Stimulated activated CD4-positive, alpha-beta T cell treated with anti-CD3 and anti-CD28 coated beads, TNF-alpha, amount 100 ng/mL, for 4 hours (primary cell): Measurements from ENCODE around the gene SEPTIN1.
"Not testable (repeated sequence)": the region's sequence is repeated elsewhere in the genome, so short reads cannot be mapped to it uniquely, and the experiment has no call there.

Experiments
- DNase-seq, 3 experiments: peaks; one replicate each; pipeline ENCODE4 v3.0.0-alpha.2; 2020; ENCODE audit warnings: low read depth in 3 of 3

Gene SEPTIN1

DNA sequence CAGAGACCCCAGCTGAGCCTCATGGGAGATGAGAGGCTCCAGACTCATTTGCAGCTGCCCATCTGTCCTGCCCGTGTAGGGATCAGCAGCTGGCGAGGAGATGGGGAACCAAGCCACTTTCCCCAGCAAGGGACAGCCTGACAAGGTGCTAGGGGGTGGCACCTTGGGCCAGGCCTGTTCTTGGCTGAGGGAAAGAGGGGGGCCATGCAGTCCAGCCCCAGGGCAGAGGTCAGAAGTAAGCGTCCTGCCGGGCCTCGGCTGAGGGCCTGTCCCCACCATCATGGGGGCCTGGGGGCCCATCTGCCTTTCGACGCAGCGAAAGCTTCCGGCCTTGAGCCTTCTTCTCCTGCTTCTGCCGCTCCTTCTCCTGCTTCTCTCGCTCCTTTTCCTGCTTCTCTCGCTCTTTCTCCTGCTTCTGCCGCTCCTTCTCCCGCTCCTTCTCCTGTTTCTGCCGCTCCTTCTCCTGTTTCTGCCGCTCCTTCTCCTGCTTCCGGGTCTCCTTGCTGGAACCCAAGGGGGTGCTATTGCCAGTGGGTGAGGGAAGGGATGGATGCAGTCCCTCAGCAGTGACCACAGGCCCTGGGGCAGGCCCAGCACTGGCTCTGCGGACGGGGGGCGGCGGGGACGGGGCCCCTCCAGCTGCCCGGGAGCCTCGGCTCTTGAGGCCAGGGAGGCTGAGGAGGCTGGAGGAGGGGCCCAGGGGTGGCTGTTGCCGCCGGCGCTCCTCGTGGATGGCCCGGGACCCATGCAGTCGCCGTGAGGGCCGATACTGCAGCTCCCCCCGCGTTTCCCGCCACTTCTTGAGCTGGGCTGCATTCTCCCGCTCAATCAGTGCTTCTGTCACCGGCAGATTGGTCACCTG, 24.4 kb downstream of the SEPTIN1 start:
- no peak for DNase-seq

DNA sequence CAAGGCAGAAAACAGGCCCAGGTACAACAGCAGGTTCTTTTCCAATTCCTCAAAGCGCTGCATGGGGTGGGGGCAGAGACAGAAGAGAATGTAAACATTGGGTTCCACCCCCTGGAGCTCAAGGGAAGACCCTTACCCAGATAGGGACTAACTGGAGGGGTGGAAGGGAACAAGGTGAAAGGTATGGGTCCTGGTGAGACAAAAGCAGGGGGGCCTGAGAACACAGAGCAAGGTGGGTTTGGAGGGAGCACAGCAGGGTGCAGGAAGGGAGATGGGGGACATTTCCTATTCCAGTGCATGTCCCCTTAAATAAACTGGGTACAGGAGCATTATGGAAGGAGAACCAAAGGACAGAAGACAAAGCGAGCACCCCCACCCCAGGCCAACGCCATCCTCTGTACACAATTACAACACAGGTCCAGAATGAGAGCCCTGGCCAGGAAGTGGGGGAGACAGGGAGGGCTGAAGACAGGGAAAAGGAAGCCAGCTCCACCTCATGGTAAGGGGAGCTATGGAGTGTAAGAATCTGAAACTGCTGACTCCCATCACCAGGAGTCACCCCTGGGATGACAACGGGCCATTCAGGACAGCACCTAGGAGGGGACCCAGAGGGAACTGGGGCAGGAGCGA, 25.2 kb downstream of the SEPTIN1 start:
- DNase-seq: no peak

DNA sequence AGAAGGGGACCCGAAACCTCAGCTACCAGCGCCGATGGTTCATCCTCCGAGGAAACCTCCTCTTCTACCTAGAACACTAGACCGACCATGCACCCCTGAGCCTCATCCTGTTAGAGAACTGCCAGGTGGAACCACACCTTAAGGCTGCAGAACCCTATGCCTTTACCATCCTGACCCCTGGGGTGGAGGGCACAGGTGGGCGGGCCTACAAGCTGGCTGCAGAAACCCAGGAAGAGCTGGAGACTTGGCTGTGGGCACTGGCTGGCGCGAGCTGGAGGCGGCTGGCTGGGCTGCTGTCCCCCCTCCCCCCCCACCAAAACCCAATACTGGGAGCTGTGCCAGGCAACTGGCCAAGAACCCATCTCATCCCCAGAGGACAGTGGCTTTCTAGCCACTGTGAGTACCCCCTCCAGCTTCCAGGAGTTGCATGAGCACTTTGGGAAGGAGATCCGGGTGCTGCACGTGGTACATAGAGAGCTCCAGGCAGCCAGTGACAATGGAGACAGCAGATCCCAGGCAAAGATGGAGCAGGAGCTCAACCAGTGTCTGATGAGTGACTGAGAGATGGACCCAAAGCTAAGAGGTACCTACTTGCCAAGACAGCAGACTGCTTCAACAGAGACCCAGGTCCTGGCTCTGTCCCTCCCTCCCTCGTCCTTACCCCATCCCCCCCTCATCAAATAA, 25.8 kb downstream of the SEPTIN1 start:
- no peak for DNase-seq

DNA sequence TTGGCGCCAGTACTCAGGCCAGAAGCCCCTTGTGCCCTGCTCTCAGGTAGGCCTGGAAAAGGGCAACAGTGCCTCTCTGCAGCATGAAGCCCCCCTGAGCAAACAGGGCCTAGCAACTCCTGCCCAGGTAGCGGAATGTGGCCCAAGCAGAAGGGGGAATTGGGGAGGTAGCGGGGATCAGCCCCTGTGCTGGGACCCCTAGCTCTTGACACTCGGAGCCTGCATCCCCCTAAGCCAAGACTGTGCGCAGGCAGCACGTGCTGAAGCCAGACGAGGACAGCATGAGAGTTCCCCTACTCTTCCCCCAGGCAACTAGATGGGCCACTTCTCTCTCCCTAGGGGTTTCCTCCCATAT, 26.4 kb downstream of the SEPTIN1 start:
- DNase-seq: no peak

DNA sequence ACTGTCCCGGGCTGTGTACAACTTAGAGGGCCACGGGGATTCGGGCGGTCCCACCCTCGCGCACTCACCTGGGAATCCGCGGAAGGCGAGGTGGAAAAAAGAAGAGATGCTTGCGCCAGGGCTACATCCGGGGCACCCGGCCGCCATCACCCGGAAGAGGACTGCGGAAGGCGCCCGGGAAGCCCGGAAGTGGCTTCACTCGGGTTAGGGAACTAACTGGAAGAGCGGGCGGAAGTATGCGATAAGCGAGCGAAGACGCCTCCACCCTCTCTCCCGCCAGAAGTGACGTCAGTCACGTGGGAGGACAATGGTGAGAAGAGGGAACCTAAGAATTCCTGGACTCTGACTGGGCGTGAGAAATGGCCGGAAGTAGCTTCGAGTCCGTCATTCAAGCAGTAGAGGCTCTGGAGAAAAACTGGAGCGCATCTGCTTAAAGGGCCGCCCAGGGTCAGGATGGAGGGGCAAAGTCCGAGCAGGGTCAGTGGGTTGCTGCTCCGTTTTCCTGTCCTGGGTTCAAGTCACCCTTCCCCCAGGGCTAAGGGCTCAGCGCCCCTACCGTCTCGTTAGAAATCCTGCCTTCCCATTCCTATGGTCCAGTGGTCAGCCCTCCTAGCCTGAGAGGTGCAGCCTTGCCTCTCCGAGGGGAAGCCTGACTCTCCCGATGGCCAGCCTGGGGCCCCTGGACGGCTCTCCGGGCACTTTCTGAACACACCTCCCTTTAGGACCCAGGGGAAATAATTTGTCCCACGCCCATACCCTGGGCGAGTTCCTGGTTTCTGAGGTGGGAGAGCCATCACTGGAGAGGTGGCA, 27.0 kb downstream of the SEPTIN1 start, which contains the start of gene CD2BP2:
Gene CD2BP2, minus strand, starts transcription at position 165 of the 810 bp plus-strand sequence. CDS start 627 bp downstream, outside the sequence.
- peak; percentile 74 to 82 (median 76) for DNase-seq

DNA sequence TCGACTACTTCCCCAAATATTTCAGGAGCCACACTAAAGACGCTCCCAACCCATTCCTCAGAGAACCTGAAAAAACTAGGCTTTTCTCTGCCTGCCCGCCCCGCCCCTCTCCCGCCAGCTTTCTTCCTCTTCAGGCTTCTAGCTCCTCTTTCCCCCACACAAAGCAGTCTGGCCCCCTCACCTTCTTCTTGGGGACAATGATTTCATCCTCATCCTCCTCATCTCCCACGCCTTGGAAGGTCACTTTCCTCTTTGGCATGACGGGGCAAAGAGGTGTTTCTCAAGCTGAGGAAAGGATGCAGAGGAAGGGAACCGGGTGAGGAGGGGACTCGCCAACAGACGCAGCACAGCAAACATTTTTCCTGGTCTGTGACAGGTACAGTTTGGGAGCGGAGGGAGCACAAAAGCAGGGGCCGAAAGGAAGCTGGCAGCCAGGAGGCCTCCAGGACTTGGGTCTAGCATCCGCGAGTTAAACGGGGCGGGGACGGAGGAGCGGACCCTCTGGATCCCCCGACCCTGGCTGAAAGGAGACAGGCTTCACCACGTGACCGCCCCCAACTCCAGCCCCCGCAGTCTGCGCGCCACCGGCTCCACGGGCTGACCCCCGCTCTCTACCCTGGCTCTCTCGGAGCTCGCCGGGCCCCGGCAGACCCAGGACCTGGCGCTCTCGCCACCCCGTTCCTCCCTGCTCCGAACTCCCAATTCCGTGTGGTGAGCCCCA, 27.8 kb downstream of the SEPTIN1 start:
- no peak for DNase-seq

DNA sequence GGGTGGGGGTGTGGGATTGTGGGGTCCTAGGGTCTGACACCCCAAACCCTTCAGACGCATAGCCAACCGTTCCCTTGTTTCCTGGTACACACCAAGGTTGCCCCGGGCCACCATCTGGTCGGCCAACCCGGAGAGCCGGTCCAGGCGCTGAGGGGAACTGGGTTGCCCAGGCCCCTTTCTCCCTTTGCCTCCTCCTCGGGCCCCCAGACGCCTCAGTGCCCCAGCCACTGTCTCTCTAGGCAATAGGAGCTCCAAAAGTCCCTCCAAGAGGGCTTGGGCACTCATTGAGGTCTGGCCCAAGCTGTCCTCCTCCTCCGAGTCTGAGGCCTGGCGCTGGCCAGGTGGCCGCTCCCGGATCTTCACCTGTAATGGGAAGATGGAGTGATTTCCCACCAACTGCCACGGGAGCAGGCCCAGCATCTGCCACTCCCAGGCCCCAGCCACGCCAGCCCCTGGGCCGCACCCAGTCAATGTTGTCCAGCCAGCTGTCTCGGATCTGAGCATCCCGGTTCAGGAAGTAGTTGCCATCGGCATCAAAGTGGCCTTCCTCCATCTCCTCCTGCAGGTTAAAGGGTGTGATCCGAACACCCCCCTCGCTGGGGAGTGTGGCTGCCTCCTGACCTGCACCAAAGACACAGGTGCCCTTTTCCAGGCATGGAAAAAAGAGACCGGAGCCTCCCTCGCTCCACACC, 28.8 kb downstream of the SEPTIN1 start:
- DNase-seq: no peak

DNA sequence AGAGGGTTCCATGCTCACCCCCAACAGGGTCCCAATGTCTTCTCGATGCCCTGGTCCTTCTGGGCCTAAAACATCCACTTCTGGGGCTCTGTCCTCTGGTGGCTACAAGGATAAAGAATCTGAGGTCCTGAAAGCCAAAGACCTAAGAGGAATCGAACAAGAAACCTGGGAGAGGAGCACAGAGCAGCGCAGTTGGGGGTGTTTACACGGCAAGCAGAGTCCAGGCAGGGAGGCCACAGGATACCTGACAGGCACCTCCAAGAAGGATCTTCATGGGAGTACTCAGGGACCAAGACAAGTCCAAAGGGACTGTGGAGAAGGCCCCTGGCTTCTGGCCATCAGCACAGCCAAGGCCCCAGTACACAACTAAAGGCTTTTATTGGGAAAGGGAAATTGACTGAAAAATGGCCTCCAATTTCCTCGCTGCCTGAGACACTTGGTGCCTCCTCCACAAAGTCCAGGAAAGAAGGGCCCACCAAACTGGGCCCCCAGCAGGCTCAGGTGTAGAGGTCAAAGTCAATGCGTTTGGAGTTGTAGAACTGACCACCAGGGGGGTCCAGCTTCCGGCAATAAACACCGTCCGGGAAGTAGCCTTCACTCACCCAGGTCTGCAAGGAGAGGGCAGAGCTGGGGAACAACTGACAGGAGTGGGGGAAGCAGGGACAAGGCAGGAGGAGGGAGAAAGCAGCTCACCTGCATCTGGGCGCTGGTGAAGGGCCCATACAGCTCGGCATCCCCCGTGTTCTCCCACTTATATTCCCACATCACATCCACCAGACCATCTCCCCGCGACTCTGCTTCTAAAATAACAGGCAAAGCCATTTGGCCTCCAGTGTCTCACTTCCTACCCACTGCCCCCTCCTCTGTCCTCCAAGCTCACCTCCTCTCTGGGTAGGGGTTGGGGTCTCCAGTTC, 29.6 kb downstream of the SEPTIN1 start:
- DNase-seq: no peak

DNA sequence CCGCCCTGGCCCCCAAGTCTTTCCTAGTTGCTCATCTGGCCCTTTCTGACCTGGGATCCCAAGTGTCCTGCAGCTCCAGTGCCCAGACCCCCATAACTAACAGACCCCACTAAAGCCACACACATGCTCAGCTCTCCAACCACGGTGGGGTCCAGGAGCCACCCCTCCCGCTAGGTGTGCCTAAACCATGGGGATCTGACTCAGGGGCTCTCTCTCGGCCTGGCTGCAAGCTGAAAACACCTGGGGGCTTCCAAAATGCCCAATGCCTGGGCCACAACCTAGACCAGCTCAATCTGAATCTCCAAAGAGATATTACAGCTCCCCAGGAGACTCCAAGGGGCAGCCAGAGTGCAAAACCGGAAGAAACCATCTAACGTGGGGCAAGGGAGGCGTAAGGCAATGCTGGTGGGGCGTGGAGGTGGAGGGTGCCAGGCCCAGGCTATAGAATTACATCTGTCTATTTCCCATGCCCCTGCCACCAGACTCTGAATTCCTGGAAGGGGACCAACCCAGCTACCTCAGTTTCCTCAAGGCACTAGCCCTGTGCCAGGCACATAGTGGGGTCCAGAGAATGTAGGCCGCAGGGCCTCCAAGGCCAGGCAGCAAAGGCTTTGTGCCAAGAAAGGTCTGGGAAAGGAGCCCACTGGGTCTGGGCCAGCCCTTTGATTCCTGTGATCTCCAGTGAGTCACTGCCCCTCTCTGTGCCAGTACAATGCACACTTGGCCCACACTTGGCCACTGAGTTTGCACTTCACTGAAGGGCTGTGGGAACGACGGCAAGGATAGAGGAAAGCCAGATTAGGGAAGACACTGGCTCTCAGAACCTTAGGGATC, 30.6 kb downstream of the SEPTIN1 start:
- no peak for DNase-seq

DNA sequence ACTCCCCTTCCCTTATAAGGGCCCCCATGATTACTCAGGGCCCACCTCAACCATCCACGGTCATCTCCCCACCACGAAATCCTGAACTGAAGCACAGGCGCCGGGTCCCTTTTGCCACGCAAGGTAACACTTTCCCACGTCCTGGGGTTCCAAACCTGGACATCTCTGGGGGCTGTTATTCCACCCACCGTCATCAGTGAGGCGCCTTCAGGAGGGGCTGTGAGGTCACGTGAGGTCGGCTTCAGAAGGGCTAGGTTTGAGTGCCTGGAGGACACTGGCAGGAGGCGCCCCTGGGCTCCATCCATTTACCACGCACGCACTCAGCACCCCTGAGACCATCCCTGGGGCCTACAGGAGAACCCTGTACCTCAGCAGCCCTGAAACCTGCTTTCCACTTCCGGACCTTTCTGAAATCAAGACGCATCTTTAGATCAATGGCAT, 31.3 kb downstream of the SEPTIN1 start:
- DNase-seq: no peak

DNA sequence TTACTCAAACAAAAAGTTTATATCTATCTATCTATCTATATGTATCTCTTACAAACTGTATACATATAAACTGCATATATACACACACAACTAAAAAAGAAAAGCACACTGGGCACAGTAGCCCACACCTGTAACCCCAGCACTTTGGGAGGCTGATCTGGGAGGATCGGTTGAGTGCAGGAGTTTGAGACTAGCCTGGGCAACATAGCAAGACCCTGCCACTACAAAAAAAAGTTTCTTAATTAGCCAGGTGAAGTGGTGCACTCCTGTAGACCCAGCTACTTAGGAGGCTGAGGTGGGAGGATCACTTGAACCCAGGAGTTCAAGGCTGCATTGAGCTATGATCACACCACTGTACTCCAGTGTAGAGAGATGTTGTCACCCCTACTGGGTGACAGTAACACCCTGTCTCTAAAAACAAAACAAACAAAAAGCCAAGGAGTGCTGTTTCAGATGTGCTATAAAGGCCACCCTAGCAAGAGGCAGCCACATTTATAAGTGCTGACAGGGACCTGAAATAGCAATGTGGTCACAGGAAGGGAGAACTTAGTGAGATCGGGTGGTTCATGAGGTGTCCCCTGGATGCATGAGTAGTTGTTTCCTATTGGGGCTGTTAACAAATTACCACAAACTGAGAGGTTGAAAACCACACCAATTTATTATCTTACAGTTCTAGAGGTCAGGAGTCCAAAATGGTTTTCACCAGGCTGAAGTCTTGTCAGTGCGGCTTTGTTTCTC, 32.1 kb downstream of the SEPTIN1 start:
- DNase-seq: no peak

DNA sequence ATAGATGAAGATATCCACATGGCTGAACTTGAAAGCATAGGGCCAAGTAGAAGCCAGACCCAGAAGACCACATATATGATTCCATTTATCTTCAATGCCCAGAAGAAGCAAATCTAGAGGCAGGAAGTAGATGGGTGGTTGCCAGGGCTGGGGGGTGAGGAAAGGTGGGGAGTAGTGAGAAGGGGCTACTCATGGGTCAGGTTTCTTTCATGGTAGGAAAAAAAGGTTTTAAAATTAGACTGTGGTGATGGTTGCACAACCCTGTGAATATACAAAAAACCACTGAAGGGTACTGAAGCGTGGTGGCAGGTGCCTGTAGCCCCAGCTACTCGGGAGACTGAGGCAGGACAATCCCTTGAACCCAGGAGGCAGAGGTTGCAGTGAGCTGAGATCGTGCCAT, 32.7 kb downstream of the SEPTIN1 start:
- no peak for DNase-seq

DNA sequence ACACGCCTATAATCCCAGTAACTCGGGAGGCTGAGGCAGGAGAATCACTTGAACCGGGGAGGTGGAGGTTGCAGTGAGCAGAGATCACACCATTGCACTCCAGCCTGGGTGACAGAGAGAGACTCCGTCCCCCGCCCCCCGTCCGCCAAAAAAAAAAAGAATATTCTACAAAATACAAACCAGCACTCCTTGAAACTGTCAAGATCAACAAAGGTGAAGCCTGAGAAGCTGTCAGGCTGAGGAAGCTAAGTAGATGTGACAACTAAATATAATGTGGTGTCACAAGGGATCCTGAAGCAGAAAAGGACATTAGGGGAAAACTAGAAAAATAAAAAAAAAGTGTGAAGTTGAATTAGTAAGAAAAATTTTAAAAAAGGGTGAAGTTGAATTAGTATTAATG, 33.4 kb downstream of the SEPTIN1 start:
- DNase-seq: no peak

DNA sequence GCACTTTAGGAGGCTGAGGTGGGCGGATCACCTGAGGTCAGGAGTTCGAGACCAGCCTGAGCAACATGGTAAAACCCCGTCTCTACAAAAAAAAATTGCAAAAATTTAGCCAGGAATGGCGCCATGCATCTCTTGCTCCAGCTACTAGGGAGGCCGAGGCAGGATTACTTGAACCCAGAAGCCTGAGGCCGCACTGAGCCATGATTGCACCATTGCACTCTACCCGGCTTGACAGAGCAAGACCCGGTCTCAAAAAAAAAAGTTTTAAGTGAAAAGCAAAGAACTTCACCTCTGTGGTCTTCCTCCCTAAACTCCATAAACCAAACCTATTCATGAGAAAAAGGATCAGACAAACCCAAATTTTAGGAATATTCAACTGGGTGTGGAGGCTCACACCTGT, 34.2 kb downstream of the SEPTIN1 start:
- no peak for DNase-seq

DNA sequence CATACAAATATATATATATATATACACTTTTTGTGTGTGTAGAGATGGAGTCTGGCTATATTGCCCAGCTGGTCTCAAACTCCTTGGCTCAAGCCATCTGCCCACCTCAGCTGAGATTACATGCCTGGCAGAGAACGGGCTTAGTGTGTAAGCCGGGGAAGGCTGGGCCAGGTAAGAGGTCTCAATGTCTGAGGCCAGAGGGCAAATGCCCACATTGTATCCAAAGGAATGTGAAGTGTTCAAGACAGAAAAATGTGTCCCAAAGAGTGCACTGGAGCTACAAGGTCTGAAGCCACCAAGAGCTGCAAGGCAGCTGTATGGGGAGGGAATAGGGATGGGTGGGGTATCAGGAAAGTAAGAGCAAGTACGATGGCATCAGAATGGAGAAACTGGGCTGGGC, 36.1 kb downstream of the SEPTIN1 start:
- DNase-seq: no peak

DNA sequence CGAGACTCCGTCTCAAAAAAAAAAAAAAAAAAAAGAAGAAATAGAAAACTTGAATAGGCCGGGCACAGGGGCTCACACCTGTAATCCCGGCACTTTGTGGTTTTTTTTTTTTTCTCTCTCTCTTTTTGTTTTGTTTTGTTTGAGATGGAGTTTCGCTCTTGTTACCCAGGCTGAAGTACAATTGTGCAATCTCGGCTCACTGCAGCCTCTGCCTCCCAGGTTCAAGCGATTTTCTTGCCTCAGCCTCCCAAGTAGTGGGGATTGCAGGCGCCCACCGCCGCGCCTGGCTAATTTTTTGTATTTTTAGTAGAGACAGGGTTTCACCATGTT, 38.9 kb downstream of the SEPTIN1 start:
- DNase-seq: not testable (repeated sequence)

DNA sequence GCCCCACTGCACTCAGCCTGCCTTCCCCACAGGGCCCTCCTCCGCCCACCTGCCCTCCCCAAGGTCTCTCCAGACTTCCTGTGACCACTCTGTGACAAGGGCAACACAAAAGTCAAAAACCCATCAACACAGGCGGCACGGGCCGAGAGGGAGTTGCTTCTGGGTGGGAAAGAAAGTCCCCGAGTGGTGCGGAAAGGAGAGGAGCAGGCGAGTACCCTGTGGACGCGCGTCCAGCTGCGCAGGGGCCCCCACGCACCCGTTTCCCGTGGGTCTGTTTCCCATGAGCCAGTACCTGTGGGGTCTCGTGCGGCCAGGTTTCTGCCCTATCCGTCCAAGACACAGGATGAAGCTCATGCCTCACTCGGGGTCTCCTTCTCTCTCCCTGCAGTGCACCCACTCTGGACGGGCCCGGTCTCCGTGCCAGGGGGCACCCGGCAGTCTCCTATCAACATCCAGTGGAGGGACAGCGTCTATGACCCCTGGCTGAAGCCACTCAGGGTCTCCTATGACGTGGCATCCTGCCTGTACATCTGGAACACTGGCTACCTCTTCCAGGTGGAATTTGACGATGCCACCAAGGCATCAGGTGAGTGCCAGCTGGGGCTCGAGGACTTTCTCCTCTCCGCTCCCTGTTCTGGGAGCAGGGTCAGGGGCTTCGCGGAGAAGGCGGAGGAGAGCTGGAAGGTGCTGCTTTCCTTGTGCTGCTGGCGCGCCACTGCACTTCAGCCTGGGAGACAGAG, 39.4 kb downstream of the SEPTIN1 start:
- DNase-seq: no peak
